RCC 7860 (cell line): ENCODE results near the gene ADI1.
"Not testable (repeated sequence)": the region's sequence is repeated elsewhere in the genome, so short reads cannot be mapped to it uniquely, and the experiment has no call there.

Experiments
- DNase-seq: peaks from one replicate; pipeline ENCODE4 v3.0.0-alpha.2; 2015; ENCODE audit warnings: low spot score
- FAIRE-seq: peaks from 2 replicates; lab custom pipeline; 2012; peaks lifted over from hg19 to GRCh38; lab: Jason Lieb, UNC

Gene ADI1

DNA sequence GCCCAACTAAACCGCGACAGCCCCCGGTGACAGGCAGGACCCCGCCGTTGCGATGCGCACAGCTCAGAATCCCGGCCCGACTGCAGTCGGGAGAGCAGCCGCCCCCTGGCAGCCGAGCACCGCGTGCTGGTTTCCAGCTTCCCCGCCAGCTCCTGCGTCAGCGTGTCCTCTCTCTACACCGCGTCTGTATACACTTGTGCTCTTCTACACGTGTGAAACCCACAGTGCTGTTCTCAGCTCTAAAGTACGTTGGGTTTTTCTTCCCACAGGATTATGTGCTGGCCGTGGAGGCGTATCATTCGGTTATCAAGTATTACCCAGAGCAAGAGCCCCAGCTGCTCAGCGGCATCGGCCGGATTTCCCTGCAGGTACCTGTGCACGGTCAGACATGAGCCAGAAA lies 54.0 kb downstream of the ADI1 start:
- DNase-seq (no peak), FAIRE-seq (no peak)

DNA sequence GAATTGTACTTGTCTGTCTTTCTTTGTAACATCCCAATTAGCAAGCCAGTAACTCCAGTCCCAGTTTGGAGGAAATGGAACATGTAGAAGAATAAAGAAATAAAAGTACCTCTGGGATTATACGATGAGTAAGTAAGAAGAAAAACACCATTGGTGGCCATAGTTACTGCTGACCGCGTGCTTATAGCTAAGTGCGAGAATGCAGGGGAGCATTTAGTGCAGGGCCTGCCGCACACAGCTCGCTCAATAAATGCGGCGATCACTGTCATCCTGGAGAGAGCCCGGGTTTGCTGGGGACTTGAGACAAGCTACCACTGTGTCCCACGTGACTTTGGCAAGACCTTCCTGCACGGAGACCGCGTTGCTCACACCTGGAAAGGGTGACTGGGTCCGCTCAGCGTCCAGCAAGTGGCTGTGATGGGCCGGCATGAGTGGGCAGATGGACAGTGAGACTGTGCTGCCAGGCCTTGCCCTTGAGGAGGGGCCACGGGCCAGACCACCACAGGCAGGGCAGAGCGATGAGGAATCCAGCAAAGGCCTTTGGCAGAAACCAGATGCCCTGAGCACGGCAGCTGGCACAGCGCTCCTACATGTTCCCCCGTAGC lies 54.8 kb downstream of the ADI1 start:
- DNase-seq (no peak), FAIRE-seq (no peak)

DNA sequence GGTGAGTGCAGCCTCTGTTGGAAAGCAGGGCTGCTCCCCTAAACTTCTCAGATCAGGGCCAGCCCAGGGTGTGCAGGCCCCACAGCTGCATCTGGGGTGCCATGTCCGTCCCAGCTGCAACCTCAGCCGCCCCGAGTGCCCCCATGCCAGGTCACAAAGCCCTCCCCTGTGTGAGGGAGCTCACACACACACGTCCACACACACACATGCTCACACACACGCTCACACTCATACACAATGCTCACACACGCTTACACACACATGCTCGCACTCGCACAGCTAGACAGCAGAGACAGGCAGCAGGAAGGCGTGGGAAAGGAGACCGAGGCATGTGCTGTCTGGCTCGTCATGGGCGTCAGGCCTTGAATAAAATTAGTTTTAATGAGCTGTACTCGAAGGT lies 55.4 kb downstream of the ADI1 start:
- DNase-seq, result no peak

DNA sequence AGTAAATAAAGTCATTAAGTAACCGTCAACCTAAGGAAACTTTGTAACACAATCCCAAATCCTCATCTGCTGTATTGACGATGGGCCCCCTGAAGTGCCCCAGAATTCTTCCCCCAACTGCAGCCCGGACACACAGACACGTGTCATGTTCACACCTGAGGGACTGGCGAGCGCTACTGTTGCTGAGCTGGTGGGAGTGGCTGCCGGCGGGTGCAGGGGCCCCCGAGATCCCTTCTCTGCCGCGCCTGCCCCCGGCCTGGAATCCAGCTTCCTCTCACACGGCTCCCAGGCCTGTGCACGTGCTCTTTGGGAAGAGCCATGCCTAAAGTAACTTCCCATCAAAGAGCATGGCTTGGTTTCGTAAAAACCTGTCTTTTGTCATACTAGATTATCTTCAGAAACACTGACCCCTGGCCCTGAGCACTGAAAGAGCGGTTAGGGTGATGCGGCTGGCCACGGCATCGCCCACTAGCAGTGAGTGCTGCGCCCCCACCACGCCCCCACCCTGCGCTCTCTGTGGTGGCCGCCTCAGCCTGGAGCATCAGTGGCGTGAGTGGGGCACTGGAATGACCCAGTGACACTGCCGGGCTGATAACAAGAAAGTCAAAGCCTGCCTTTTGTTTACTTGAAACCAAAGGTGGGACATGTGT lies 56.0 kb downstream of the ADI1 start:
- FAIRE-seq, result no peak

More for the DNA sequence above, 55.4 kb downstream of the ADI1 start:
- no peak for FAIRE-seq

DNA sequence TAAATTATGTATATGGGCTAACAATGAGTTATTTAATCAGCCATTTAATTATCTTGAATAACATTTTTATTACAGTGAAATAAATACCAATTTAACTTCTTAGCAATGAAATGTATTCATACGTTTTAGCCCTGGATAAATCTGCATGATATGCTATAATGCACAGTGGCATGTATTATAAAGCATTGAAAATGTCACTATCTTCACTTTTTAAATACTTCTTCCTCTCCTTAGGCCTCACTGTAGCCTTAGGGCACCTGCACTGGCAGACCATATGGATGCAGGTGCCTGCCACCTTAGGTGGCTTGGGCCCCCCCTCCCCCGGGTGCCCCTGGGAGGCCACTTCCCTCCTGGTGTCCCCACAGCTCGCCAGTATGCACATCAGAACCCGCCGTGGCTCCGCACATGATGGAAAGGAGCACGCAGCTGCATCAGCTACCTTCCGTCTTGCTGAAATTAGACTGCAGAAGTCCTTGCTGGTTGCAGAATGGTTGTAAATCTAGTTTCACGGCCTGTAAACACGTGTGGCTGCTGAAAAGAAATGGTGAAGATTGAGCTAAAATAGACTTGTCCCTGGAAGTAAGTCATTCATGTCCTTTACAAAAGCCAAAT lies 56.7 kb downstream of the ADI1 start:
- no peak for FAIRE-seq

More for the DNA sequence above, 56.0 kb downstream of the ADI1 start:
- DNase-seq, result no peak

DNA sequence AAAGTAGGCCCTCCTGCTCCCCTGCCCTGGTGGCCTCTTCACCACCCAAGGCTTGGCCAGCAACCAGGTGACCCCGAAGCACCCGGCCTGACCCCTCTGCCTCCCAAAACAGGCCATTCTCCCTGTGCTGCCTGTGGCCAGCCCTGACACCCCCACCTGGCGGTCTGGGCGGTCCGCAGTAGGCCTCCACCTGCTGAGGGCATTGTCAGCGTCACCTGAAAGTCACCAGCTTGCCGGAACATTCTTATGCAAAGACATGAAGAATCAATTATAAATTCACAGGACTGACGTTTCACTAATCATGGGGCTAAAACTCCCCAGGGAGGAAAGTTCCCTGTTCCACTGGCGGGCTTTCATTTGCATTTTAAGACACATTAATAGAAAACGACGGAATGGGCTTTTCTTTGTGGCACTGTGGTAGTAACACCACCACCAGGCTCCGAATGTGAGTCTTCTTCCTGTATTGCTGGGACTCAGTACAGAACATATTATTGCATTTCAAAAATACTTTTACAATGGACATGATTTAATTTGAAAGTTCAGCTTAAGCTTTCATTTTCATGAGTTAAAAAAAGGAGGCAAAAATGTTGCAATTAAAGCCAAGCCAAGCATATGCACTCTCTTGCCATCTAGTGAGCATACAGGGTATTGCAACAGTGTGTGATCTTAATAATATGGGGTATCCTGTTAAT lies 57.4 kb downstream of the ADI1 start:
- peak; percentile 82 for FAIRE-seq
- DNase-seq, result peak; percentile 26

More for the DNA sequence above, 56.7 kb downstream of the ADI1 start:
- no peak for DNase-seq

DNA sequence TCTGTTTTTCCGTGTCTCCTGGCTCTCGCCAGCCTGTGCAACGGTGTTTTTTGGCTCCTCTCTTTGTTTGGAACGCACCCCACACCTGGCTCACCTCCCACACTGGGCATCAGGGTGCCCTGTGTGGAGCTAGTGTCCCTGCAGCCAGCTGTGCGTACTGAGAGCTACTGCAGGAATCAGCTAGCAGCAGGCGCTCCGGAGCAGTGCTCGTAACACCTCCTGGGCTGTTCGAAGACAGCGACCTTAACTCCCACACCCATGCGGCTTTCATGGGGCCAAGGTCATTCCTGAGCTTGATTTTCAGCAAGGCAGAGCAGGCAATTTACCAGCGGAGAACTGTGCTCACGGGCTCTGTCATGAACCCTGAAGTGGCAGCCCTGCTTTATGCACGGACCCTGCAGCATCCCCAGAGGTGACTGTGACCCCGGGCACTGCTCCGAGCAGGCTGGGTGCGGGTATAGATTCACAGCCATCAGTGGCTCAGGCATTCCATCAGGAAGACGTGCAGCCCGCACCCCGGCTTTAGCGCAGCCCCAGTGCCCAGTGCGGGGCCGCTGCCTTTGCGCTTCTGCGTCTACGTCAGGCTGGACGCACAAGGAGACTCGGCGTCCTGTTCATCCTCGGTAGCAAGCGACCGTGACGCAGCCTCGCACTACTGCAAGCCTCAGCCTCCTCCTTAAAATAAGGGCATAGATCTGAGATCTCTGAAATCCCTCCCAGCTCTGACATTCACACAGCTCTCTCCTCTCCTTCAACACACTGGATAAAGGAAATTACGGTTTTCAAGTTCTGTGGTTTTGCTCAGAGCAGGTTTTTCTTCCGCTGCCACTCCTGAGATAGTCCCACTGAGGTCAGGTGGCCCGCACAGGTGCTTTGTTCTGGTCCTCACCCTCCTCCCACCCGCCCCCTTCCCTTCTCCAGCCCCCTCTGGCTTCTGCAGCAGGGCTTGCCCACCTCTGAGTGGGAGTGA lies 58.2 kb downstream of the ADI1 start:
- FAIRE-seq (no peak), DNase-seq (no peak)

DNA sequence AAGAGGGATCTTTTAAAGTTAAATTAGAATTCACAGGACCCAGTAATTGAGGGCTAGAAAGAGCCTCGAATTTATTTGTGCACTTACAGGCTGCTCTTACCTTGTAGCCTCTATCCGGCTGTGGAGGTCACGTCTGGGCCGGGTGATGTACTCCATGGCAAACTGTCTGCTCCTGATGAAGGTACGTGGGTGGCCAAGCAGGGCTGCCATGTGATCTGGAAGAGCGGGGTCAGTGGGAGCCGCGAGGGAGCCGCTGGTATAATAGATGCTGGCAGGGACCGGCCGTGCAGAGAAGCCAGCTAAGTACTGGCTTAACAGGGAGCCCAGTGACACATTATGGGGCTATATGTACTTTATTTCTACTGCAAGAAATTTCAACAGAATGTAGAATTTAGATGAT lies 59.2 kb downstream of the ADI1 start:
- DNase-seq (no peak), FAIRE-seq (no peak)

DNA sequence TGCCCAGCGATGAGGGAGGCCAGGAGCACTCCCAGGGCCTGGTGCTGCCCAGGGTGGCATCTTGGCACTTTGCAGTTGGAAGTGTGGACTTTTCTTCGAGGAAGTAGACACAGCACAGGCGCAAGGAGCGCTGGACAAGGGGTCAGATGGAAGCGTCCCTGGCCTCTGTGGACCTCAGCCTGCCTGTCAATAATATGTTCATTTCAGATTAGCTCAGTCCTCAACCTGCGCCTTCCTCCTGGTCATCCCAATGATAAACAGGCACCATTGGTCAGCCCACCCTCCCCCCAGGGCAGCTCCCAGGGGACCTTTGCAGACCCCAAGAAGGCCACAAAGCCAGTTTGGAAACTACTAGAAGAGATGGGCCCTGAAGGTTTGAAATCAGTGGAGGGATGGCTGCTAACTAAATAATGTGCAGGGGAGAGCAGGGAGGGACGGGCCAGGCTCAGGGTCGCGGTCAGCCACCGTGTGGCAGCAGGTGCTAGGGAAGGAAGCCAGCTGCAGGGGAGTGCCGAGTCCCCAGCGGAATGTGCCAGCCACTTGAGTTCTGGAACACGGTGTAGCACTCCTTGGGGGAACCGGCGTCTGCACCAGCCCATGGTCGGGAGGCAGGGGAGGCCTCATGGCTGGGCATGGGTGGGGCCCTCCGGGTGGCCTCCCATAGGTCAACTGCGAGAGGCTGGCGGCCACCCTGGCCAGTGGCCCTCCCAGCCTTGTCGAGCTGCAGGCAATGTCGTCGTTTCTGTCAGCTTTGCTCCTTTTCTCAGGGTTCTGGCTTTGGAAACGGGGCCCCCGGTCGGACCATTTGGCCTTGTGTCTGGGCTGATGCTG lies 59.9 kb downstream of the ADI1 start:
- no peak for FAIRE-seq
- DNase-seq, result no peak

DNA sequence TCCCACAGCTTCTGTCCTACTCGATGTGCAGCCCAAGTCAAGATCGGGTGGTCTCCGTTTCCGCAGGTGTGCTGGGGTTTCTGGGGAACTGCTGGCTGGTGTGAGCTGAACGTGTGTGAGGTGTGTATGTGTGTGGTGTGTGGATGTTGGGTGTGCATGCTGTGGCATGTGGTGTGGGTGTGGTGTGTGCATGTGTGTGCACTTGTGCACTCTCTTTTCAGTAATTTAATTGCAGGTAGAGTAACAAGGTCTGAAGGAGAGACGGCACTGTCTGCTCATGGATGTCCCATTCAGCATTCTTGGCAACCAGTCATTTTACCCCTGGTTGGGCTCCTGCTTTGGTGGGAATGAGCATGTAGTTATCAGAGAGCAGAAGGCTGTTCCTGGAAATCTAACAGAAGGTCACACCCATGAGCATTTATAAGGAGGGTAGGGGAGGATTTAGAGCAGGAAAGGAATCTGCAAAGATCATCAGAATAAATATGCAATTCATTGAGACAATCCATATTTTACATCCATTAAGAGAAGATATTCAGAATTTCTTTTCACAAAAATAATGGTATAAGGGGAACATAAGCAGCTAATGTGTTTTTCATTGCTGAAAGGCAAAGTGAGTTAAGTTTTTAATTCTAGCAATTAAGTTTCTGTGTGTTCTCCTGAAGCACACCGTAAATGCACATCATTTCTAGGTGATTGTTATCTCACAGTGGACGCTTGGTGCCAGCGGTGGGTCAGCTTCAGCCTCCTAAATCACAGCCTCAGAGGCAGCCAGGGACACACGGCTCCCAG lies 60.7 kb downstream of the ADI1 start:
- DNase-seq, result no peak
- FAIRE-seq, result no peak

DNA sequence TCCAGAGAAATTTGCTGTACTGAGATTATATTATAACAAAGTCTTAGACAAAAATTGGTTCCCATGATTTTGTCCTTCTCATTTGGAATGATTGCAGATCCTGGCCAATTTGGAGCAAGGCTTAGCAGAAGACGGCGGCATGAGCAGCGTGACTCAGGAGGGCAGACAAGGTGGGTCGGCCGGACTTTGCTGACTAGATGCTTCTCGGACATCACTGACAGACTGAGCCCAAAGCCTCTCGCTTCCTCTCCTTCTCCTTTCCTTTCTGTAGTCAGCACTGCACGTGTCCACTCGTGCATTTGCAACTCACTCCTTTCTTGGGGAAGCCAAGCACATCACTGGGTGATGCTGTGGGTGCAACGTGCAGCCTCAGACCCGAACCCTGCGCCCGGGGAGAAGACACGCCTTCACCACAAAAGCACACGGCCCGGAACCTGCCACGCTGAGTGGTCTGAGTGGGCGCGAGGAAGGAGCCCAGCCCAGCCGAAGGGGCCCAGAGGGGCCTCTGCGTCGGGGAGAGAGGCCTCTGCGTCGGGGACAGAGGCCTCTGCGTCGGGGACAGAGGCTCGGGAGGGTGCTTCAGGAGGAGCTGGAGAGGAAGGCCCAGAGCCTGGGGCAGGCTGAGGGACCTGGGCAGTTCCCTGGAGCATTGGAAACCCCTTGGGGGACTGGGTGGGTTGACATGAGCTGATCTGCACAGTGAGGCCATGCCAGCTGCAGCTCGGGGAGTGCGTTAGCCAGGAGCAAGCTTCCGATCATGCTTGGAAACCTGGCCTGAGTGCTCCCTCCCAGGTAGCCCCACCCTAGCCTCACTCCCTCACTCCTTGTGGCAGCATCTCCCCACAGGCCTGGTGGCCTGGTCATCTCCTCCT lies 61.6 kb downstream of the ADI1 start:
- FAIRE-seq, result no peak
- DNase-seq, result no peak

DNA sequence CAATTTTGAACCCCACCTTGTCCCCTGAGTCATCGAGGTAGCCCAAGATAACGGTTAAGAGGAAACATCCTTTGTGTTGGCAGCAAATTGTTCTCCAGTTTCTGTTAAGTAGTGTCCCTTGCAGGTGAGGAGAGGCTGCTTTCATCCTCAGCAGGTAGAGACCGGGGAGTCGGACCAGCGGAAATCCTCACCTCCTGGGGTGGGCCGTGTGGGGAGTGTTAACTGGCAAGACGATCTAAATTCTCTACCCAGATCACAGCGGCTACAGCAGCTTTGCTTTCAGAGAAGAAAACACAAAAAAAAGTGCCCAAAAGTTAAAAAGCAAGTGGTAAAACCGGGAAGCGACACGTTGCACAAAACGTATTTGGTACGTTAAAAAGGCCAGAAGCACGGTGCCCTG lies 63.2 kb downstream of the ADI1 start:
- FAIRE-seq (no peak), DNase-seq (no peak)

DNA sequence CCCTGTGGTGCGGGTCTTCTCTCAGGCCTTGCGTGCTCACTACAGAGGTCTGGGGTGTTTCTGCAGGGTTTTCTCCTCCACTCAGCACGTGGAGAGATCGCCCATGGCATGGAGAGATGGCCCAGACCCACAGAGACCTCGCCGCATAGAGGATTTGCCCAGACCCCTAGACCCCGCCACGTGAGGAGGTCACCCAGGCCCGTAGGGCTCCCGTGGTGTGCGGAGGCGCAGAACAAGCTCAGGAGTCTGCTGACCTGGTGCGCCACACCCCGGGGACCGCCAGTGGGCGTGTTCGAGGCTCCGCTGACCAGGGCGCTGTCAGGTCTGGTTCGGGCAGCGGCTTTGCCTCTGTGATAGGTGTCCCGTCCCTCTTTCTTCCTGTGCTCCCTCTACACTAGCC lies 64.5 kb downstream of the ADI1 start:
- DNase-seq (no peak), FAIRE-seq (no peak)

DNA sequence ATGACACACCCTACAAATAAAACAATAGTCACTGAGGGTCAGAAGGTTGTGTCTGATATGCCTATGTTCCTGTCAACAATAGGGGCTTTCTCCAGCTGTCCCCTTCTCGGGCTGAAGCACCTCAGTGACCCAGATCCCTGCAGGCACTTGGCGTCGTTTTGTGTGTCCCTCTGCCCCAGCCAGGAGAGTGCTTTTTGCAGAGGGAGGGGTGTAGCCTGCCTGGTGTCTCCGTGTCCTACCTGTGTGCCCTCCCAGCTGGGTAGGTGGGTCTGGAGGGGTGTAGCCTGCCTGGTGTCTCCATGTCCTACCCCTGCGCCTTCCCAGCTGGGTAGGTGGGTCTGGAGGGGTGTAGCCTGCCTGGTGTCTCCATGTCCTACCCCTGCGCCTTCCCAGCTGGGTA lies 65.3 kb downstream of the ADI1 start:
- not testable (repeated sequence) for FAIRE-seq, DNase-seq

DNA sequence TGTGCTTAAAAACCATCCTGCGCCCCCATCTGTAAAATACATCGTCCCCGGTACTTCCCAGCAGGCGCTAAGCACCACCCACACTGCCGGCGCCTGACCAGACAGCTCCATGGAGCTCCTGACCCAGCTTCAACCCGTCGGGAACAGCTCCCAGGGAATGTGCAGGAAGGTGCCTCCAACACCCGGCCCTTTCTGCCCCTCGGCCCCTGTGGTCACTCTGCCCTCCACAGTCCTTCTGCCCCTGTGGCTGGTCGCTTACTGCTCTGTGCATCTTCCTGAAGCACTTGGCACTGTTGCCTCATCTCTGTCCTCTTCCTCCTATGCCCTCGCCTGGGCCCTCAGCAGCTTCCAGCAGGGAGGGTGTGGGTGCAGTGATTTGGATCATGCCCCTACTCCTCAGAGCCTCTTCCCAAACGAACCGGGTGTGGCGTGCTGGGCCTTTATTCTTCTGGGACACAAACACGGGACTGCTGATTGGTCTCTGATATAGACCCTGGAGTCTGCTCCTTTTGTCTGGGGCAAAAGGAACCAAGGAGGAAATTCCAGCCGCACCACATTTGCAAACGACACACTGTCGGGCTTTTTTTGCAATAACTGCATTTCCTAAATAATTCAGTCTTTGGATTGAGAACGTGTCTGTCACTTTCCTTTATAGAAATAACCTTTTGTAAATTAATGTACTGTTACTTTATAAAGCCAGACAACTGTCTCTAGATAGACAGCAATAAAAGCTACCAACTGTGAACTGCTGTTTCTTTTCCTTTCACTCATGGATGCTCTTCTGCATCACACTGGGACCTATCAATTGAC lies 65.9 kb downstream of the ADI1 start:
- FAIRE-seq, result no peak
- DNase-seq, result no peak

DNA sequence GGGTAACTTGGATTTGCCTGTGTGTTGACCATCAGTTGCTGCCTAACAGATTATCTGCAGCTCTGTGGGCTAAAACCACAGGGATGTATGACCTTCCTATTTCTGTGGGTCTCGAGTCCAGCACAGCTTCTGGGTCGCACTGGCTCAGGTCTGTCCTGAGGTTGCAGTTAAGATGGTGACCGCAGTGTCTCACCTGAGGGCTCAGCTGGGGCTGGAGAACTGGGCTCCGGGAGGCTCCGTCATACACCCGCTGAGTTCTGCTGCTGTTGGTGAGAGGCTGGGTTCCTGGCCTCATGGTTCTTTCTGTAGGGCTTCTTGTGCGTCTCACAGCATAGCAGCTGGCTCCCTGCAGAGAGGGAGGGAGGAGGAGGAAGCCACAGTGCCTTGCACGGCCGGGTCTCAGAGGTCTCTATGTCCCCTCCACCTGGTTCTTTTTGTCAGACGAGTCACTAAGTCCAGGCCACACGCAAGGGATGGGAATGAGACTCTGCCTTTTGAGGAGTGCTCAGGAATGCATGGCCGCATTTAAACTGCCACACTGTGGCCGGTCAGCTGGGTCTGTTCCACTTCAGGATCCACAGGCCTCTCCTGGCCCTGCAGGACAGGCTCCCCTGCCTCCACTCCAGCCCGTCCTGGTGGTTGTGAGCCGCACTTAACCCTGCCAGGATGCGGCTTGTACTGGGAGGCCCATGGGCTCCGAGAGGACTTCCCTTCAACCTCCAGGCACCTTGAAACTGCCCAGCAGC lies 67.2 kb downstream of the ADI1 start:
- FAIRE-seq (no peak), DNase-seq (no peak)

DNA sequence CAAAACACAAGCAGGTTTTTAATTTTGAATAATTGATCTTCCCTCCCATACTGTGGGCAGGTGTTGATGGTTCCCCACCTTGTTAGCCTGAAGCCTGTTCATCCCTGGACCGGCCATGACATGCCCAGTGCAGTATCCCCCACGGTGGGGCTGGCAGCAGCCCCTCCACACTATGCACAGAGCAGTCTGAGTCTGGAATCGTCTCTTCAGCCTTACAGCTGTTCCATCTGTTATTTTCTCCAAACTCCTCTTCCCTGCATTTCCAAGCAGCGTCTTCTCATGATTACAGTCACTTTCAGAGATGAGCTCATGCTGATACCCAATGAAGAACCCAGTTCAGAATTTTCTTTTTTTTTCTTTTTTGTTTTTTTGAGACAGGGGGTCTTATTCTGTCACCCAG lies 68.2 kb downstream of the ADI1 start:
- DNase-seq, result no peak
- FAIRE-seq, result no peak
